GM23338 (cell line): Measurements from ENCODE around the gene TNRC18.
A peak's percentile ranks its signal among the peaks of the same experiment; 100 is the strongest.

Experiments used
- CREB1 ChIP-seq: fragments of 250-450 bp; sonication (Bioruptor Pico); IDR thresholded peaks from 2 replicates; pipeline ENCODE4 v1.5.0; 2020; ENCODE audit warnings: low read depth, mild to moderate bottlenecking, moderate library complexity
- EZH2 ChIP-seq: fragments of 200-600 bp; sonication (generic); IDR thresholded peaks from one replicate; pipeline ENCODE4 v1.8.0; 2017; ENCODE audit warnings: antibody characterized with exemption, mild to moderate bottlenecking, low read depth; ENCODE audit not compliant: unreplicated experiment
- EZH2phosphoT487 ChIP-seq: fragments of 200-600 bp; sonication (generic); IDR thresholded peaks from one replicate; pipeline ENCODE4 v1.8.1; 2018; ENCODE audit warnings: antibody characterized with exemption; ENCODE audit not compliant: unreplicated experiment
- NANOG ChIP-seq: IDR thresholded peaks from 2 replicates; pipeline ENCODE4 v1.6.1; 2016; ENCODE audit warnings: antibody characterized with exemption, borderline replicate concordance
- POLR2AphosphoS5 ChIP-seq: IDR thresholded peaks from 2 replicates; pipeline ENCODE4 v1.6.1; 2016; ENCODE audit warnings: antibody characterized with exemption, low read depth
- TF ChIP-seq, protein P1 (sequence below), 2 experiments: fragments of 200-600 bp in 1 of 2; sonication (generic) in 1 of 2; conservative IDR thresholded peaks; 2 replicates each; pipeline versions ENCODE4 v1.5.1 to v1.6.1; 2016 to 2017; ENCODE audit warnings: antibody characterized with exemption in 2 of 2, low read depth in 2 of 2, mild to moderate bottlenecking in 2 of 2, moderate library complexity in 1 of 2
- TF ChIP-seq, protein P2 (sequence below): IDR thresholded peaks from one replicate; pipeline ENCODE4 v1.6.1; 2018; ENCODE audit warnings: antibody characterized with exemption; ENCODE audit not compliant: unreplicated experiment
- TF ChIP-seq, protein P3 (sequence below): IDR thresholded peaks from 2 replicates; pipeline ENCODE4 v1.6.1; 2016; ENCODE audit warnings: antibody characterized with exemption

DNA sequence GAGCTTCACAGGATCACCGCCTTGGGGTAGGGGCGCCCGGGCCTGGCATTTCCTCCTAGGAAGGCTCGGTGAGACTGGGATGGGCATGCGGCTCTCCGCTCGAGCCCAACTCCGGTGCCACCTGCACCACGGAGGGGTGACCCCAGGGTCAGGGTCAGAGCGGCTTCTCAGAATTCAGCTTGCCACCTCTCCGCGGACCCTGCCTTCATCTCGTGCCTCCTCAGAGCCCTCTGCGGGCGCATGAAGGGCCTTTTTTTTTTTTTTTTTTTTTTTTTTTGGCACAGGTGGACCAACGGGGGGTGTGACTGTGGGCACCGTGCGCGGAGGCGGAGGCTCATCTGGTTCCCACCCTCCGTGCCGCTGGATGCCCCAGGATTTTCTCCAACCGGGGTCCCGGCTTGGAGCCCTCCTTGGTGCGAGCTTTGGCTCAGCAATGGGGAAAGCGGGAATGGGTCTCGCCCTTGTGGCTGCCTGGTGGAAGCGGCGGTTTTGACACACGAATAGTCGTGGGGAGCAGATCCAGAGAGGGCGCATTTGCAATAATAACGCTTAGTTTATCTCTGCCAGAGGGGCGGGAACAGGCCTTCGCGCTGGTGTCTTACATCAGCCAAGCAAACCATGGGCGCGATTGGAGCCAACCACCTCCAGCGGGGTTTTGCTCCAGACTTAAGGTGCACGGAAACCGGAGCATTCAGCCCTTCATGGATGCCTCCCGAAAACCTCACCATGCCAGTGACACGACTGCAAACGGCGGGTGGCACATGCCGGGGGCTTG, 5.0 kb upstream of the TNRC18 start:
- TF ChIP-seq CREB1 (CRISPR knock-in tag) (no peak), EZH2 (peak; percentile 56), NANOG (no peak), POLR2AphosphoS5 (no peak), EZH2phosphoT487 (no peak)
- TF ChIP-seq, protein P1, sequence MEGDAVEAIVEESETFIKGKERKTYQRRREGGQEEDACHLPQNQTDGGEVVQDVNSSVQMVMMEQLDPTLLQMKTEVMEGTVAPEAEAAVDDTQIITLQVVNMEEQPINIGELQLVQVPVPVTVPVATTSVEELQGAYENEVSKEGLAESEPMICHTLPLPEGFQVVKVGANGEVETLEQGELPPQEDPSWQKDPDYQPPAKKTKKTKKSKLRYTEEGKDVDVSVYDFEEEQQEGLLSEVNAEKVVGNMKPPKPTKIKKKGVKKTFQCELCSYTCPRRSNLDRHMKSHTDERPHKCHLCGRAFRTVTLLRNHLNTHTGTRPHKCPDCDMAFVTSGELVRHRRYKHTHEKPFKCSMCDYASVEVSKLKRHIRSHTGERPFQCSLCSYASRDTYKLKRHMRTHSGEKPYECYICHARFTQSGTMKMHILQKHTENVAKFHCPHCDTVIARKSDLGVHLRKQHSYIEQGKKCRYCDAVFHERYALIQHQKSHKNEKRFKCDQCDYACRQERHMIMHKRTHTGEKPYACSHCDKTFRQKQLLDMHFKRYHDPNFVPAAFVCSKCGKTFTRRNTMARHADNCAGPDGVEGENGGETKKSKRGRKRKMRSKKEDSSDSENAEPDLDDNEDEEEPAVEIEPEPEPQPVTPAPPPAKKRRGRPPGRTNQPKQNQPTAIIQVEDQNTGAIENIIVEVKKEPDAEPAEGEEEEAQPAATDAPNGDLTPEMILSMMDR (conservative IDR thresholded peaks at IDR 0.05; ENCODE audit: low read depth in 2 of 2), result no peak
- TF ChIP-seq, protein P2, sequence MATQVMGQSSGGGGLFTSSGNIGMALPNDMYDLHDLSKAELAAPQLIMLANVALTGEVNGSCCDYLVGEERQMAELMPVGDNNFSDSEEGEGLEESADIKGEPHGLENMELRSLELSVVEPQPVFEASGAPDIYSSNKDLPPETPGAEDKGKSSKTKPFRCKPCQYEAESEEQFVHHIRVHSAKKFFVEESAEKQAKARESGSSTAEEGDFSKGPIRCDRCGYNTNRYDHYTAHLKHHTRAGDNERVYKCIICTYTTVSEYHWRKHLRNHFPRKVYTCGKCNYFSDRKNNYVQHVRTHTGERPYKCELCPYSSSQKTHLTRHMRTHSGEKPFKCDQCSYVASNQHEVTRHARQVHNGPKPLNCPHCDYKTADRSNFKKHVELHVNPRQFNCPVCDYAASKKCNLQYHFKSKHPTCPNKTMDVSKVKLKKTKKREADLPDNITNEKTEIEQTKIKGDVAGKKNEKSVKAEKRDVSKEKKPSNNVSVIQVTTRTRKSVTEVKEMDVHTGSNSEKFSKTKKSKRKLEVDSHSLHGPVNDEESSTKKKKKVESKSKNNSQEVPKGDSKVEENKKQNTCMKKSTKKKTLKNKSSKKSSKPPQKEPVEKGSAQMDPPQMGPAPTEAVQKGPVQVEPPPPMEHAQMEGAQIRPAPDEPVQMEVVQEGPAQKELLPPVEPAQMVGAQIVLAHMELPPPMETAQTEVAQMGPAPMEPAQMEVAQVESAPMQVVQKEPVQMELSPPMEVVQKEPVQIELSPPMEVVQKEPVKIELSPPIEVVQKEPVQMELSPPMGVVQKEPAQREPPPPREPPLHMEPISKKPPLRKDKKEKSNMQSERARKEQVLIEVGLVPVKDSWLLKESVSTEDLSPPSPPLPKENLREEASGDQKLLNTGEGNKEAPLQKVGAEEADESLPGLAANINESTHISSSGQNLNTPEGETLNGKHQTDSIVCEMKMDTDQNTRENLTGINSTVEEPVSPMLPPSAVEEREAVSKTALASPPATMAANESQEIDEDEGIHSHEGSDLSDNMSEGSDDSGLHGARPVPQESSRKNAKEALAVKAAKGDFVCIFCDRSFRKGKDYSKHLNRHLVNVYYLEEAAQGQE, result no peak
- TF ChIP-seq, protein P3, sequence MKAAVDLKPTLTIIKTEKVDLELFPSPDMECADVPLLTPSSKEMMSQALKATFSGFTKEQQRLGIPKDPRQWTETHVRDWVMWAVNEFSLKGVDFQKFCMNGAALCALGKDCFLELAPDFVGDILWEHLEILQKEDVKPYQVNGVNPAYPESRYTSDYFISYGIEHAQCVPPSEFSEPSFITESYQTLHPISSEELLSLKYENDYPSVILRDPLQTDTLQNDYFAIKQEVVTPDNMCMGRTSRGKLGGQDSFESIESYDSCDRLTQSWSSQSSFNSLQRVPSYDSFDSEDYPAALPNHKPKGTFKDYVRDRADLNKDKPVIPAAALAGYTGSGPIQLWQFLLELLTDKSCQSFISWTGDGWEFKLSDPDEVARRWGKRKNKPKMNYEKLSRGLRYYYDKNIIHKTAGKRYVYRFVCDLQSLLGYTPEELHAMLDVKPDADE, result no peak
